Psoas muscle (tissue), 8 donors: ENCODE measurements around the gene CAMKMT. TPM values are rescaled to one million over a fixed set of nuclear protein-coding genes. Genes with fewer than 3 reads are reported as not detected.
"Not testable (repeated sequence)": the region's sequence is repeated elsewhere in the genome, so short reads cannot be mapped to it uniquely, and the experiment has no call there.

Source experiments
- ATAC-seq, 4 donors: fragments of 200-7000 bp; cut with Tn5 transposase; one replicate each; pipeline ENCODE4 v1.9.1; 2020; ENCODE audit warnings: moderate library complexity in 3 of 4, mild to moderate bottlenecking in 2 of 4
- DNase-seq, 2 donors: peaks; one replicate each; pipeline ENCODE4 v3.0.0-alpha.2; 2020
- H3K27ac ChIP-seq: fragments of 200-600 bp; one replicate; pipeline ENCODE4 v1.8.0; 2022
- H3K27me3 ChIP-seq, 3 donors: fragments of 200-600 bp in 1 of 3; one replicate each; pipeline versions ENCODE4 v1.6.1 to v1.8.0; 2013 to 2022; ENCODE audit warnings: low read length in 2 of 3, mild to moderate bottlenecking in 2 of 3, moderate library complexity in 1 of 3; ENCODE audit not compliant: insufficient read depth in 3 of 3
- H3K36me3 ChIP-seq, 2 donors: fragments of 200-600 bp in 1 of 2; one replicate each; pipeline versions ENCODE4 v1.6.1 to v1.8.0; 2013 to 2022; ENCODE audit warnings: low read depth in 1 of 2, mild to moderate bottlenecking in 1 of 2, moderate library complexity in 1 of 2; ENCODE audit not compliant: insufficient read depth in 1 of 2
- H3K4me1 ChIP-seq: fragments of 200-600 bp; one replicate; pipeline ENCODE4 v1.8.0; 2022
- H3K4me3 ChIP-seq: fragments of 200-600 bp; one replicate; pipeline ENCODE4 v1.8.0; 2022; ENCODE audit warnings: mild to moderate bottlenecking
- H3K9me3 ChIP-seq: fragments of 200-600 bp; one replicate; pipeline ENCODE4 v1.8.0; 2022
- WGBS, 3 donors: extraction: QIAGEN DNeasy Blood & Tissue Kit; methylation state at CpG; one replicate each; pipeline versions ENCODE4 v1.1.6 to v1.1.7; 2013; 5-methylcytosine and 5-hydroxymethylcytosine counted together
- intact Hi-C, 2 donors: fragments of 100-400 bp; cut with DNase I; formaldehyde crosslinking; loops; one replicate each; pipeline versions ENCODE4 v1.11.0 to v1.14.2; 2022
- polyA plus RNA-seq, 3 donors: library from polyadenylated mRNA; stranded (reverse); fragments of 200-250 nt; gene quantifications; one replicate each; pipeline ENCODE4 v1.2.3, GENCODE V29; 2013
- total RNA-seq, 4 donors: library from RNA; stranded (reverse); fragmentation: NEBNext Ultra II Directional in 2 of 4; extraction: Animal tissue kit (Norgen Biotek cat#: 25700) in 2 of 4; gene quantifications; one replicate each; pipeline versions ENCODE4 v1.2.1 to v1.2.4, GENCODE V29; 2021 to 2023
- TF ChIP-seq, protein P1 (sequence below): fragments of 200-600 bp; IDR thresholded peaks from one replicate; pipeline ENCODE4 v1.8.0; 2022; ENCODE audit warnings: antibody characterized with exemption
- donor health status: healthy with polysubstance abuse.
- donor health status: DM: no; HTN: no; CAD: no; lungs with moderate emphysema.
- donor health status: Bipolar disorder and iron deficiency.
- donor health status: healthy.
- donor health status: DM: yes; HTN: yes; CAD: no.
- donor health status: DM: no; HTN: no; CAD: no.
- donor health status: DM: no; HTN: no; CAD: no.
- donor health status: DM: yes; HTN: yes; CAD: no.

Gene CAMKMT
- total and polyA plus RNA-seq, 7 donors, result 2.8 to 7.3 (median 4.5) TPM

DNA sequence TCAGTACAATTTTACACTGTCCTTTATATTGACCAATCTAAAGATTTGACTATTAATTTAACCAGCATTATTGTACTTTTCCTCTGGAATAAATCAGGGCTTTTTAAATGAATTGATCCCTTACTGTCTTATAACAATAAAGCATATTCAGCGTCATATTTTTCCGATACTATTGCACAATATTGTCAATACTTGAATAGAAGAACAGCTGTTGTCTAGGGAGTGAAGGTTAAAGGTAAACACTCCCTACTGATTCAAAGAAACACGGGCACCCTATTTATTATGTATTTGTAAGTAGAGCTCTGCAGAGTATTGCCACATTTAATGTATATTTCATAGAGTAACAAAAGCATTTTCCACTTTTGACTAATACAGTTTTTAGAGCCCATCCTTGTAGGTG, 134.4 kb downstream of the CAMKMT start:
- no peak overlapping the region for H3K27ac ChIP-seq
- H3K4me1 ChIP-seq, result no peaks in the 10 kb centered on the region
- intact Hi-C loops, result no loop called here

DNA sequence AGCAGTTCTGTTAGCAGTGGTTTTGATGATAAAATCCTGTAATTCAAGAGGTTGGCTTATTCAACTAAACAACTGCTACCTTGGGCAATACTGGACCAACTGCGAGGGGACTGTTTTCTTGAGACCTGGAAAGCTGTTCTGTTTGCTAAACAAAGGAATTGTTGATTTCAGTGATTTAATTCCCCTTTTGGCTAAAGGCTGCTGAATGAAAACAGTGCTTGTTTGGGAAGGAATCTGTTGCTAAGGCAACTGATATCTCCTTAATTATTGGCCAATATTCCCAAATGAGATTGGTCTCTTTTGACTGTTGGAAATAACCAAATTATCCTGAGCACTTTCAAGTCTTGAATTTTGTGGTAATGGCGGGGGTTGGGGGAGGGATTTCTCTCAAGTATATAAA, 136.8 kb downstream of the CAMKMT start:
- H3K27me3 ChIP-seq, result no peaks in the 10 kb centered on the region
- ATAC-seq (no peak), DNase-seq (no peak)
- no peak overlapping the region for H3K4me3 ChIP-seq
- H3K27ac ChIP-seq, result no peak overlapping the region
- no peaks in the 10 kb centered on the region for H3K9me3 ChIP-seq
- intact Hi-C loops, result no loop called here
- H3K36me3 ChIP-seq, result no peaks in the 10 kb centered on the region
- WGBS, 3 donors, result 50 to 58% (median 58%) methylated on average over 2 of the region's 2 CpGs
- TF ChIP-seq, protein P1, sequence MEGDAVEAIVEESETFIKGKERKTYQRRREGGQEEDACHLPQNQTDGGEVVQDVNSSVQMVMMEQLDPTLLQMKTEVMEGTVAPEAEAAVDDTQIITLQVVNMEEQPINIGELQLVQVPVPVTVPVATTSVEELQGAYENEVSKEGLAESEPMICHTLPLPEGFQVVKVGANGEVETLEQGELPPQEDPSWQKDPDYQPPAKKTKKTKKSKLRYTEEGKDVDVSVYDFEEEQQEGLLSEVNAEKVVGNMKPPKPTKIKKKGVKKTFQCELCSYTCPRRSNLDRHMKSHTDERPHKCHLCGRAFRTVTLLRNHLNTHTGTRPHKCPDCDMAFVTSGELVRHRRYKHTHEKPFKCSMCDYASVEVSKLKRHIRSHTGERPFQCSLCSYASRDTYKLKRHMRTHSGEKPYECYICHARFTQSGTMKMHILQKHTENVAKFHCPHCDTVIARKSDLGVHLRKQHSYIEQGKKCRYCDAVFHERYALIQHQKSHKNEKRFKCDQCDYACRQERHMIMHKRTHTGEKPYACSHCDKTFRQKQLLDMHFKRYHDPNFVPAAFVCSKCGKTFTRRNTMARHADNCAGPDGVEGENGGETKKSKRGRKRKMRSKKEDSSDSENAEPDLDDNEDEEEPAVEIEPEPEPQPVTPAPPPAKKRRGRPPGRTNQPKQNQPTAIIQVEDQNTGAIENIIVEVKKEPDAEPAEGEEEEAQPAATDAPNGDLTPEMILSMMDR, result no peak
- no peaks in the 10 kb centered on the region for H3K4me1 ChIP-seq

More for the DNA sequence above, 134.4 kb downstream of the CAMKMT start:
- H3K9me3 ChIP-seq, result no peaks in the 10 kb centered on the region
- TF ChIP-seq, protein P1, result no peak
- ATAC-seq (no peak), DNase-seq (no peak)
- 93 to 94% (median 93%) methylated on average over 3 of the region's 3 CpGs for WGBS, 3 donors
- no peak overlapping the region for H3K4me3 ChIP-seq
- no peaks in the 10 kb centered on the region for H3K36me3 ChIP-seq
- no peaks in the 10 kb centered on the region for H3K27me3 ChIP-seq

DNA sequence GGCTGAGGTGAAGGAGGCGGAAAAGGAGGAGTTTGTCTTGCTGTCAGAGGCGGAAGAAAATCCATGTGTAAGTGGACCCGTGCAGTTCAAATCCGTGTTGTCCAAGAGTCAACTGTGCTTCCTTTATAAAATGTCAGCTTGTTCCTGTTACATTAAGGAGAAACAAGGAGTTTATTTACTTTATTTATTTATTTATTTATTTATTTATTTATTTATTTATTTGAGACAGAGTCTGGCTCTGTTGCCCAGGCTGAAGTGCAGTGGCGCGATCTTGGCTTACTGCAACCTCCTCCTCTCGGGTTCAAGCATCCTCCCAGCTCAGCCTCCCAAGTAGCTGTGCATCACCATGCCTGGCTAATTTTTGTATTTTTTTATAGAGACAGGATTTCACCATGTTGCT, 143.9 kb downstream of the CAMKMT start:
- H3K4me1 ChIP-seq, ATAC-seq, H3K9me3 ChIP-seq, DNase-seq, H3K27me3 ChIP-seq, intact Hi-C loops, H3K27ac ChIP-seq, H3K4me3 ChIP-seq, H3K36me3 ChIP-seq: not testable (repeated sequence)
- WGBS, 3 donors, result 96 to 98% (median 98%) methylated on average over 7 of the region's 7 CpGs

DNA sequence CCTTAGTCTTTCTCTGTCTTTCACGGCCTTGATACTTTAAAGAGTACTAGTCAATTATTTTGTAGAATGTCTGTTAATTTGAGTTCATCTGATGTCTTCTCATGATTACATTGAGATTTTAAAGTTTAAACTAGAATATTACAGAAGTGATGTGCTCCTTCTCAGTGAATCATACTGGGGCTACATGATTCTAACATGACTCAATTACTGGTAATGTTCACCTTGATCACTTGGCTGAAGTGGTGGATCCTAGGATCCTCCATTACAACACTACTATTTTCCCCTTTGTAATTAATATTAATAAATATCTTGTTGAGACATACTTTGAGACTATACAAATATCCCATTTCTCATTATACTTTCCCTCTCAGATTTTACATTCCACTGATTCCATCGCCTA, 148.5 kb downstream of the CAMKMT start:
- H3K36me3 ChIP-seq, result no peaks in the 10 kb centered on the region
- WGBS, 3 donors, result 96 to 100% (median 97%) methylated on average over 2 of the region's 2 CpGs
- H3K4me1 ChIP-seq, result no peaks in the 10 kb centered on the region
- DNase-seq, result no peak
- H3K27ac ChIP-seq, result no peak overlapping the region
- TF ChIP-seq, protein P1, result no peak
- H3K27me3 ChIP-seq, result no peaks in the 10 kb centered on the region
- no peak for ATAC-seq
- no peak overlapping the region for H3K4me3 ChIP-seq
- intact Hi-C loops, result no loop called here
- no peaks in the 10 kb centered on the region for H3K9me3 ChIP-seq

DNA sequence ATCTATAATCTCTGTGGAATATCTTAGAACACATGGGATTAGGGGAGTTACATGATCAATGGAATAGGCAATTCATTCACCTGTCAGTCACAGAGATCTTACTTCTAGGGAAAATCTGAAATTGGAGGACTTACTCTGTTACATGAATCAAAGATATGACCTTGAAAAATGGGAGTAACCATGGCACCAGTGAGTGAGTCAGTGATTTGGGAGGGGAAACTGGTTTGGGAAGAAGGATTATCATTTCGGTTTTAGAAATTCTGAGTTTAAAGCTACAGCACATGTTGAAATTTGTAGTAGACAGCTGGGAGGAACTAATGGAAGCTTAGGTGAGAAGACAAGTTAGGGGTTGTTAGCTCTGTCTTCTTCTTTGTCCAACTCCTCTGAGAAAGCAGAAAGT, 153.7 kb downstream of the CAMKMT start:
- Histone ChIP-seq H3K27ac (no peak overlapping the region), H3K4me3 (no peak overlapping the region), H3K27me3 (no peaks in the 10 kb centered on the region), H3K9me3 (no peaks in the 10 kb centered on the region), H3K36me3 (no peaks in the 10 kb centered on the region), H3K4me1 (no peaks in the 10 kb centered on the region)
- TF ChIP-seq, protein P1, result no peak
- intact Hi-C loops, result no loop called here
- 48 to 63% (median 53%) methylated on average over 1 of the region's 1 CpG for WGBS, 3 donors
- DNase-seq, result no peak
- no peak for ATAC-seq
